Mucosa of descending colon (tissue), 3 donors: Measurements from ENCODE around the gene ATP6V0A4. TPM values are rescaled to one million over a fixed set of nuclear protein-coding genes. Genes with fewer than 3 reads are reported as not detected.
A peak's percentile ranks its signal among the peaks of the same experiment; 100 is the strongest.

Experiments
- ATAC-seq: fragments of 200-7000 bp; cut with Tn5 transposase; one replicate; pipeline ENCODE4 v1.9.1; 2020; ENCODE audit warnings: mild to moderate bottlenecking, moderate library complexity
- DNase-seq, 3 donors: peaks; one replicate each; pipeline ENCODE4 v3.0.0-alpha.2; 2020
- H3K36me3 ChIP-seq: fragments of 200-600 bp; one replicate; pipeline ENCODE4 v1.8.0; 2021; ENCODE audit warnings: low read depth, mild to moderate bottlenecking
- H3K4me1 ChIP-seq: fragments of 200-600 bp; one replicate; pipeline ENCODE4 v1.8.0; 2021; ENCODE audit warnings: low read depth, mild to moderate bottlenecking
- H3K4me3 ChIP-seq: fragments of 200-600 bp; one replicate; pipeline ENCODE4 v1.8.0; 2021; ENCODE audit warnings: mild to moderate bottlenecking
- H3K9me3 ChIP-seq: fragments of 200-600 bp; one replicate; pipeline ENCODE4 v1.8.0; 2021; ENCODE audit warnings: mild to moderate bottlenecking
- intact Hi-C, 2 donors: fragments of 100-400 bp; cut with DNase I in 1 of 2; cut with micrococcal nuclease in 1 of 2; formaldehyde crosslinking; loops; one replicate each; pipeline versions ENCODE4 v1.11.0 to v1.11.1; 2022; cut with DNase I, micrococcal nuclease
- total RNA-seq, 3 donors: library from RNA; stranded (reverse); fragmentation: NEBNext Ultra II Directional in 2 of 3; extraction: Animal tissue kit (Norgen Biotek cat#: 25700) in 2 of 3; gene quantifications; one replicate each; pipeline versions ENCODE4 v1.2.1 to v1.2.4, GENCODE V29; 2021 to 2023
- TF ChIP-seq, protein P1 (sequence below): fragments of 200-600 bp; IDR thresholded peaks from one replicate; pipeline ENCODE4 v1.8.0; 2022; ENCODE audit warnings: antibody characterized with exemption, mild to moderate bottlenecking
- donor health status: DM: no; HTN: no; CAD: no; lungs with moderate emphysema.
- donor health status: DM: no; HTN: no; CAD: no.
- donor health status: DM: no; HTN: yes; CAD: no.

ATP6V0A4 gene
- total RNA-seq, 3 donors from 2014 or later = not detected

DNA sequence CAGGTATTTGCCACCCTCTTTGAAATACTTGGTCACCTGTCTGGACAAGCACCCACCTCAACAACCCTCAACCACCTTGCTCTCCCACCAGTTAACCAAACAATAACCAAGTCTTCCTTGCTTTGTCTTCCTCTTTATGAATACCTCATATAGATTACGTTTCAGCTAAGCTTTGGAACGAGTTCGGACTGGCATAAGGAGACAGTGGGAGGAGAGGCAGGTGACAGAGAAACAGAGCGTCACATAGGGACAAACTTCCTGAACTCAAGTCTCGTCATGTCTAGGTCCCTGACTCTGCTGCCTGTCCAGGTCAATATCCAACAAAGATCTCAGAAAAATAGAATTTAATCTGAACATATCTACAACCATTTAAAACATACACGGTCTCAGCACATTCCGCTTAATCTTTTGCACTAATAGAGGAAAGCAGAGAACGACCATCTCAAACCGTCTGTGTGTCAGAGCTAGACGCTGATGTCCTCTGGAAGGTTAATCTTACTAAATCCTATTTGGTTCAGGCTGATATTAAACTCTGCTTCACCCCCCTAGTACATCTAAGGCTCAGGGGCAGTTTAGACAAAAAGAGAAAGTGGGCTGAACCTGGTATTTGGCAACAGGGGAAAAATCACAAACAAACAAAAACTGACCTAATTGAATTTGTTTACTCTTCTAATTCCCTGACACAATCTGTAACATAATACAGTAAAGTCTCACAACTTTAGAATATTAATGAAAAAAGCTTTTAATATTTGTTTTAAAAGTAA, 70.5 kb downstream of the ATP6V0A4 start:
- ATAC-seq (no peak), DNase-seq (no peak)
- H3K9me3 ChIP-seq = no peaks in the 10 kb centered on the region
- H3K4me1 ChIP-seq = no peaks in the 10 kb centered on the region
- no peak overlapping the region for H3K4me3 ChIP-seq
- intact Hi-C loops = no loop called here
- TF ChIP-seq, protein P1, sequence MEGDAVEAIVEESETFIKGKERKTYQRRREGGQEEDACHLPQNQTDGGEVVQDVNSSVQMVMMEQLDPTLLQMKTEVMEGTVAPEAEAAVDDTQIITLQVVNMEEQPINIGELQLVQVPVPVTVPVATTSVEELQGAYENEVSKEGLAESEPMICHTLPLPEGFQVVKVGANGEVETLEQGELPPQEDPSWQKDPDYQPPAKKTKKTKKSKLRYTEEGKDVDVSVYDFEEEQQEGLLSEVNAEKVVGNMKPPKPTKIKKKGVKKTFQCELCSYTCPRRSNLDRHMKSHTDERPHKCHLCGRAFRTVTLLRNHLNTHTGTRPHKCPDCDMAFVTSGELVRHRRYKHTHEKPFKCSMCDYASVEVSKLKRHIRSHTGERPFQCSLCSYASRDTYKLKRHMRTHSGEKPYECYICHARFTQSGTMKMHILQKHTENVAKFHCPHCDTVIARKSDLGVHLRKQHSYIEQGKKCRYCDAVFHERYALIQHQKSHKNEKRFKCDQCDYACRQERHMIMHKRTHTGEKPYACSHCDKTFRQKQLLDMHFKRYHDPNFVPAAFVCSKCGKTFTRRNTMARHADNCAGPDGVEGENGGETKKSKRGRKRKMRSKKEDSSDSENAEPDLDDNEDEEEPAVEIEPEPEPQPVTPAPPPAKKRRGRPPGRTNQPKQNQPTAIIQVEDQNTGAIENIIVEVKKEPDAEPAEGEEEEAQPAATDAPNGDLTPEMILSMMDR = no peak
- no peaks in the 10 kb centered on the region for H3K36me3 ChIP-seq

DNA sequence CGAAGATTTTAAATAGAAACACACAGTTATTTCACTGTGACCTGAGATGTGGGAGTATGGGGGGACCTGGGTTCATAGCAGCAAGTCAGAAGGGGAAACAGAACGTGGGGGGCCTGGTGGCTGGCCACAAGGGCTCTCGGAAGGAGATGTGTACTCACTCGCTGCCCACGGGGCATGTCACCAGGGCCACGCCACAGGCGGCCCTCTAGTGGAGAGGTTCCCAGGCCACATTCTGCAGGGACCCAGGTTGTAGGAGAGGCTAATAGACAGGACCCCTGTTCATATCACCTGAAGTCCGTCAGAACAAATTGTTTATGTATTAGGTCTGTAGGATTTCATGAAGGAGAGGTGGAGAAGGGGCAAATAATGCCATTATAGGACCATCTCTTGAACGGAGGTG, 71.7 kb downstream of the ATP6V0A4 start:
- H3K9me3 ChIP-seq = no peaks in the 10 kb centered on the region
- intact Hi-C loops = no loop called here
- DNase-seq = peak in 1 of 3 donors; percentile 5
- no peaks in the 10 kb centered on the region for H3K36me3 ChIP-seq
- H3K4me1 ChIP-seq = no peaks in the 10 kb centered on the region
- TF ChIP-seq, protein P1 = no peak
- H3K4me3 ChIP-seq = no peak overlapping the region
- ATAC-seq = no peak

DNA sequence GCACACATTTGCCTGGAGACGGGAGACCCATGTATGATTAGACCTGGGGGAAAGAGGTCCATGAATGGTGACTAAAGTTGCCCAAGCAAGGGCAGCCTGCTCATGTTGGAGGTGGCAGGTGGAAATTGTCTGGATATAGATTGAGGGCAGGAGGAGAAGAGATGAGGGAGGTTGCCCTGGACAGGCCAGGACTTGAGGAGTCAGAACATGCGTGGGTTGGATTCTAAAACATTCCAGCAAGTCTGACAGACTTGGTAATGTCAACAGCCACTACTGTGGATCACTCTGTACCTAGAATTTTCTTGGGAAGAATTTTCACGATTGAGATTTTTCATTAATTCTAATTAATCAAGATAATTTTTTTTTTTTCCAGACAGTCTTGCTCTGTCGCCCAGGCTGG, 77.7 kb downstream of the ATP6V0A4 start:
- no peaks in the 10 kb centered on the region for H3K4me1 ChIP-seq
- DNase-seq (no peak), ATAC-seq (no peak)
- intact Hi-C loops = no loop called here
- no peak overlapping the region for H3K4me3 ChIP-seq
- no peaks in the 10 kb centered on the region for H3K9me3 ChIP-seq
- TF ChIP-seq, protein P1 = no peak
- H3K36me3 ChIP-seq = no peaks in the 10 kb centered on the region

DNA sequence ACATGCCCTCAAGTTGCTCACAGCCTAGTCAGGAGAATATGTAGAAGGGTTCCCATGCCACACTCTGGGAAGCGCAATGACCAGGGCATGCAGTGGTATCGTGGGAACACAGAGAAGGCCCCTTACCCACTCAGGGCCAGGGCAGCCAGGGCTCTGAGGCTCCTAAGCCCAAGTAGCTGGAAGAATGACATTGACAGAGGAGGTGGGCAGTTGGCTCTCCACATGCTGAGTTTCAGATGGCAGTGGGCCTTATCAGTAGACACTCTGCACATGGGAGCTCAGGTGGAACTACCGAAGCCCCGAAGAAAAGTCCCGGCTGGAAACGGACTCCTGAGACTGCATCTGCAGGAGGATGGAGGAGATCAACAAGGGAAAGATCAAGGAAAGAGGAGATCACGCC, 81.1 kb downstream of the ATP6V0A4 start:
- Histone ChIP-seq H3K36me3 (no peaks in the 10 kb centered on the region), H3K9me3 (no peaks in the 10 kb centered on the region), H3K4me3 (no peak overlapping the region), H3K4me1 (no peaks in the 10 kb centered on the region)
- DNase-seq (no peak), ATAC-seq (no peak)
- TF ChIP-seq, protein P1 = no peak
- intact Hi-C loops = no loop called here

DNA sequence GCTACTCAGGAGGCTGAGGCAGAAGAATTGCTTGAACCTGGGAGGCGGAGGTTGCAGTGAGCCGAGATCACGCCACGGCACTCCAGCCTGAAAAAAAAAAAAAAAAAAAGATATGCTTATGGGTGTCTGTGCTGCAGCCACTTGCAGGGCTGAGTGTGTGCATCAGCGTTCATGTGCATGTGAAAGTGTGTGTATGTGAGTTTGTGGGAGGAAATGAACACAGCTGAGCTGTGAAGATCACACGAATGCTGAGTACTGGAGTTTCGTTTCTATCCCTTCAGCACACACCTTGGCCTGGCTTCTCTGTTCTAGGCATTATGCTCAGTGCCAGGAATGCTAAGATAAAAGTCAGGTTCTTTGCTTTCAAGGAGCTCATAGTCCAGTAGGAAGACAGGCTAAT, 84.8 kb downstream of the ATP6V0A4 start:
- DNase-seq = no peak
- Histone ChIP-seq H3K9me3 (no peaks in the 10 kb centered on the region), H3K4me3 (no peak overlapping the region), H3K4me1 (no peaks in the 10 kb centered on the region), H3K36me3 (no peaks in the 10 kb centered on the region)
- TF ChIP-seq, protein P1 = no peak
- intact Hi-C loops = no loop called here
- no peak for ATAC-seq
